Iris pigment epithelial cell (primary cell): ENCODE measurements around the gene PSMA2.

Experiments used
- DNase-seq: peaks from one replicate; pipeline ENCODE4 v3.0.0-alpha.2; 2011; ENCODE audit warnings: low read depth

The PSMA2 gene

DNA sequence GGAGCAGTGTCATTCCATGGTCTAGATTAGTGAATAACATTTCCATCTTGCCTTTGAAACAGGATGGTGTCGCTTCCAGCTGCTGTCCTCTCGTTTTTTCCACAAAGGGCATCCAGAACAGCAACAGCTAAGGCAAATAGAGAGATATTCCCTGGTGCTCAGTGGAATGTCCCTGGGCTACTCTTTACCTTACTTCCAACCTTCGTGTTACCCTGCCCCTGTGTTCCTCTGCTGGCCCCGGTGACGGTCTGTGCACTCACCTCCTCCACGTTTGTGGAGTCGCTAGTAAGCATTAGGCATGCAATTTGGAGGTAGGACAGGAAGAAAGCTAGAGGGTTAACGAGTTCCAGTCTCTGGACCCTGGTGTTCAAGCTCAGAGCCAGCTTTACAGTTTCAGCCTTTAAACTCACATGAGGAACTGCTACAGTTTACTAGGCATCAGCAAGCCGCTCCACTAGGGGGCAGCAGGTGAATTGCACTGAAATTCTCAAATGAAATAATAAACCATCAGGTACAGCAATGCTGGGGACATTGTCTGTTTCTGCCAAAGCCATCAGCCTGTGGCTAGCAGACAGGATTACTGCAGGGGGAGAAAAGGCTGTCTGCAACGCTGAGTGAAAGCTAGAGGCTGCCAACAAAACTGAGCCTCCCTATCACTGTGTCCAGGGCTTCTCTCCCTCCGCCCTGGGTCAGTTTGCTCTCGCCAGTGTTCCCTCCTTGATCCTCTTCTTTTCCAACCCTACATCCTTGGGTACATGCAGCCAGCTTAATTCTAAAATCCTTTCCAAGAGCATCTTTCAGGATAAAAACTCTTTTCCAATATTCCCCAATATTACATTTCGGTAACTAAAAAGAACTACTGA is 9.2 kb upstream of the PSMA2 start:
- peak; percentile 73 for DNase-seq

DNA sequence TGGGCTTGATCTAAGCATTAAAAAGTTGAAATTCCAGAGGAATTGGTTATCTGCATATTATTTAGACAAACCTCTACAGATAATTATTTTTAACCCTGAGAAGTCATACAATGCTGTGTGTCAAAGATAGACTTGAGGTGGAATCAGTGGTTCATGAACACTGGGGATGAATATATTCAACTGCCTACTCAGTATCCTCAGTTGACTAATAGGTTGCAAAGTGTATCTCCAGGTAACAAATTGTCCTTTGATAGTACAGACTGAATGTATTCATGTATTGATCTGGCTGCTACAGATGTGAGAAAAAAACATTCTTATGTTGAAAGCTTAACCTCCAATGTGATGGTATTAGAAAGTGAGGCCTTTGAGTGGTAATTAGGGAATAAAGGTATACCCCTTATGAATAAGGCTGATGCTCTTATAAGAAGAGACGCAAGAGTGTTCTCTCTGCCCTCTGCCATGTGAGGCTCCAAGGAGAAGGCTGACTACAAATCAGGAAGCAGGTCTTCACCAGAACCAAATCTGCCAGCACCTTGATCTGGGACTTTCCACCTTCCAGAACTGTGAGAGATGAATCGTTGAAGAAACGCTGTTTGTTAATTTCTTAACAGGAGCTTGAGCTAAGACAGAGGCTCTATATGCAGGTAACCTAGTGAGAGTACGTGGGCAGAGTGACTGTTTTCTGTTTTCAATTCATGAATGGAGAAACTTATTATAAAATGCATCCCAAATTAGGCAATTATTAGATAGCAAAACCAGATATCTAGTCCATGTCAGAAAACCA is 7.7 kb upstream of the PSMA2 start:
- DNase-seq: no peak

DNA sequence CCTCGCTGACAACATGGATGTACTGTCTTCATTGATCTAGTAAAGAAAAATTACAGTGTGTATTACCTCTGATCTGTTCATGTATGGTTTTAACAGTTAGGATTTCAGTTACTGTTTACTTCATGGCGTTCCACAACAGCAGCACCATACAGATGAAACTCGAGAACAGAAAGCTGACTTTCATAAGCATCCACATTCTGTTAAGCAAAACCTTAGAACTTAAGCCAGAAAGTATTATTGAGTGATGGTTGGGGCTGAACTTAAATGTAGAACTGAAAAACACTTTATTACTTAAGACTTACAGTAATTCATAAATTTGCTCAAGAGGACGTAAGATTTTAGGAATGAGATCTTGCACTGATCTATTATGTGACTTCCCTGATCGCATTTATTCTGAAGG is 3.9 kb upstream of the PSMA2 start:
- no peak for DNase-seq

DNA sequence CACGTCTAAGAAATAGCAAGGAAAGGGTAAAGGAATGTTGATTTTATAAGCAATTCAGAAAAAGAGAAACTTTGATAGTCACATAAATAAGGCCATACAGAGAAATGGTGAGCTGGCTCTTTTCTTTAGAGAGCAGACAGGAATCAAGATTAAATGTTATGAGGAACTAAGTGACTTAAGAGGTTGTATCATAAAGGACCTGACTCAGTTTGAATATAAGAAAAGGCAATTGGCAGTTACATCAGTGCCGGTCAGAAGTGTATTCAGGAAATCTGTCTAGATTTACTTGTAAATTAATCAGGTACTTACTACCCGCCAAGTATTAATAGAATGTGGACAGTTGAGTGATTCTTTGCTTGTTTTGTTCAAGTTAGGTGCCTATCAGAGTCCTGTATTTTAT is 2.3 kb upstream of the PSMA2 start:
- no peak for DNase-seq

DNA sequence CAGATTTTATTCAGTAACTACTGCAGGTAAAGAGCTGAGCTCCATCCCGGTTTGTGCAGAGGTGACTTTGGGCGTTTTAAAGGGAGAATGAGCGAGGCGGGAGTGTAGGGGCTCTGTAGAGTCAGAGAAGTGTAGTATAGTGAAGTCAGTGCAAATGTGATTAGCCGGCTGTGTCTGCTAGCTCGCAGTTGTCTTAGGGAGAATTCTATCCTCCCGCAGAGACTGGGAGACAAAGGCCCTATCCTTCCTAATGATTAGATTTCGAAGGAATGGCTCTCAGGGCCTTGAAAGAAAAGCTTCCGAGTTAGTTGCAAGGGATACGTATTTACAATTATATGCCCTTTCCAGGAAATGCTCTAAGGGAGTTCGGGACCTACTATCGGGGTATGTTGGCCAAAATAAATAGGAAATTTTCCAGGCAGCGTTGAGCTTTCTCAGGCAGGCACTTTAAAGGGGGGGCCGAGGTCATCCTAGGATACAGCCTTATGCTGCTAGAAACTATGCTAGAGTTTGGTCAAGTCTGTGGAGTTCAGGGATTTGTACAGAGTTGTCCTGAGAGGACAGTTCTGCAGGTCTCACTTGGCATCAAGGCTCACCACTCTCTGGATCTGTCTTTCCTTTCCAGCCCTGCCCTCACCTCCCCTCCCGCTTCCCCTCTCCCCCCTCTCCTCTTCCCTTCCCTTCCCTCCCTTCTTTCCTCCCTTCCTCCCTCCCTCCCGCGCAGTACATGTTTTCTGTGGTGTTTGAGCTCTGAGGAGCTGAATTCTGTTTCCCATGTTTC is 1.0 kb upstream of the PSMA2 start:
- no peak for DNase-seq

DNA sequence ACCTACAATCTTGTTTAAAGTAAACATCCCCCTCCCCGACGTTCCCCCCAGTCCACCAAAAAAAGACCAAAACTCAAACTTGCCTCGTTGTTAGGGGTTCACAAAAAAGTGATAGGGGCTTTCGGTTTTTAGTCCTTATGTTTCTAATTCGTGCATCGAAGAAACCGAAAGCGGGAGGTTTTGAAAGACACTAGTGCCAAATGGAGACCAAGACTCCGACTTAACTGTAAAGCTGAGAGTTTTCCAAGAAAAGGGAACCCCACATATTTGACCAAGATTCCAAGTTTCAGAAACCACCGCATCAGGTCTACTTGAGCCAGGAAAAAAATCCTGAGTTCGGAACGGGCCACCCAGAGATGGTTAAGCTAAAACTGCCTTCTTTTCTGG is 534 bp downstream of the PSMA2 start:
- DNase-seq: no peak

DNA sequence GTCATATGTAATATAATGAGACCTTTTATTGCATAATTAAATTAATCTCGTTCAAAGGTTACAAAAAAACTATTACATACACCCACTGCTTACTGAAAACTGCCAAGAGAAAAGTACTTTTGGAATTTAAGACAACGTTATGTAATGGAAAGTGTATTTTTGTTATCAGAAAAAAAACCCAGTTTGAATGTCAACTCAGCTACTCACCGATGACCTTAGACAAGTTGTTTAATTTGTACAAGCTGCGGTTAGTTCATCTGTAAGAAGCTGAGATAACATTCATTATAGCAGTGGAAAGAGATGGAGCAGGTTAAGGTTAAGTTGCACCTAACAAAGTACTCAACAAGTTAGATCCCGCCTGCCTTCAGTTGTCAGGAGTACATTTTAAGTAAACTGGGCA is 1.1 kb downstream of the PSMA2 start:
- peak; percentile 67 for DNase-seq

DNA sequence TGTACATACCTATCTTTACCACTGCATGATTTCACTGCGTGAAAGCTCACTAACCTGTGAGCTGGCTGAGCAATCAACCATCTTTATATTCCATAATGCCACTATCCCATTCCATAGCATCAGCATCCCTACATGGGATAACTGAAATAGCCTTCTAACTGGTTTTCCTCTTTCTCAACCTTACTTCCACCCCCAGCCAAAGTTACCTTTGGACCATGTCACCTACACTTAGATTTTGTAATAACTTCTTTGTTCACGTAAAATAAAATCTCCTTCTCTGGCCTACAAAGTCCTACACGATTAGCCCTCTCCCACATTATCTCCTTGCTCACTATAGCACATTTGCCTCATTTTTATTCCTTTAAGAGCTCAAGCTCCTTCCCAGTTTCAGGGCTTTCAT is 2.5 kb downstream of the PSMA2 start:
- no peak for DNase-seq

DNA sequence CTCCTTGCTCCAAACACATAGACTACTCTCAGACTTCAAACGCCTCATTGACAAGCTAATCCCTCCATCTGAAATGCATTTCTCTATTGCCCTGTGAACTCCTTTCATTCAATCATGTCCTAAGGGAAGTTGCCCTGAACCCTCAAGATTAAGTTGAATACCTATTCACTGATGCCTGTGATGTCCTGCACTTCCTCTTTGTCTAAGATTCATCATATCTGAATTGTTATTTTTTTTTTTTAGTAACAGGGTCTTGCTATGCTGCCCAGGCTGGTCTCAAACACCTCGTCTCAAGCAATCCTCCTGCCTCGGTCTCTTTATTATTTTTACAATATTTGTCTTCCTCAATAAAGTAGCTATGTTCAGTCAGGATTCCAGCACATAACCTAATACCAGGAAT is 3.2 kb downstream of the PSMA2 start:
- DNase-seq: no peak

DNA sequence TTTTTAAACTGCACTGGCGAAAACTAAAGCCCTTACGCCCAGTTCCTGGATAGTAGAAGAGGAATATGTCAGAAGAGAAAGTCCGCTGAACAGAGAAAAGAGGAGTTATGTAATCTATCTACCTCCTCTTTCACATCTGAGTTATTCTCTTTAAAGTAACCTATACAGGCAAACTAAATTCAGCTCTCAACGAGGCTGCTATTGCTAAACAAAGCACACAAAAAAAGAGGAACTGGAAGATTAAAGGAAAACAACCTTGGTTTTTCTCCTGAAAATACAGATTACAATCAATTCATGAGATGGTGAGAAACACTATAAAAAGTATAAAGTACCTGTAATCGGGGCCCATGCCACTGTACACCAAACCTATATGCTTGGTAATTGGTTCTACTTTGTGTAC is 5.8 kb downstream of the PSMA2 start:
- no peak for DNase-seq

DNA sequence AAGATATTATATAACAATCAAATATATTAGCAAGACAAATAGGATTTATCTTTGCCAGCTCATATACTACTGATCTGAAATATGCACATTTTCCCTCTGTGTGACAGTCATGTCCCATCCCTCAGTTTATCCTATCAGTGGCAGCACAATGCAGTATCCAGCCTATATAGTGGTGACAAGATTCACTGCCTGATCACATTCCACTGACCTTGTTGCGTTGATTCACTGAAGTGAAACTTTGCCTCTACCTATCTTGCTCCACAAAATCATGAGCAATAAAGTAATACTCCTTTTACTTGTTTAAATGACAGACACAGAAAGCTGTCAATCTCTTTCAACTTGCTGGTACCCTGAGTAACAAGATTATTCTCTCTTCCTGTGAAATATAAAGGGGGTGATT is 6.3 kb downstream of the PSMA2 start:
- DNase-seq: no peak

DNA sequence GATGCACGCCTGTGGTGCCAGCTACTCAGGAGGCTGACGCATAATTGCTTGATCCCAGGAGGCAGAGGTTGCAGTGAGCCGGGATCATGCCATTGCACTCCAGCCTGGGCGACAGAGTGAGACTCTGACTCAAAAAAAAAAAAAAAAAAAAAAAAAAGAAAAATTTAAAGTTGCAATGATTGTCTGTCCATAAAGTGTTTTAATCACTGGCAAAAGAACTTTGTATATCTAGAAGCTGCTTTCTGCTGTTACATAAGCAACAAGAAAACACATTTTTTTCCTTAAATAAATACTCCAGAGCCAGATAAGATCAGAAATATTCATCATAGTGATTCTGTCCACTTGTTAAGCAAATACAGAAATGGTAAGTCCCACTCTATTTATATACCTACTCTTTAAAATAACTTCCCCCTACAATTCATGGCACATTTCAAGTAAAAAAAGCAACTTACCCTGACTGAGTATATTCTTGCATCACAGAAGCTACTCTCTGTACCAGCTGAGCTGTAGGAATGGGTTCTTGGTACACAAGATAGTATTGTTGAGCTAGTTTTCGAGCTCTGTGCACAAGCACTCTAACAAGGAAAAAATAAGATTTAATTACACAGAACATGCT is 7.6 kb downstream of the PSMA2 start:
- DNase-seq: no peak

DNA sequence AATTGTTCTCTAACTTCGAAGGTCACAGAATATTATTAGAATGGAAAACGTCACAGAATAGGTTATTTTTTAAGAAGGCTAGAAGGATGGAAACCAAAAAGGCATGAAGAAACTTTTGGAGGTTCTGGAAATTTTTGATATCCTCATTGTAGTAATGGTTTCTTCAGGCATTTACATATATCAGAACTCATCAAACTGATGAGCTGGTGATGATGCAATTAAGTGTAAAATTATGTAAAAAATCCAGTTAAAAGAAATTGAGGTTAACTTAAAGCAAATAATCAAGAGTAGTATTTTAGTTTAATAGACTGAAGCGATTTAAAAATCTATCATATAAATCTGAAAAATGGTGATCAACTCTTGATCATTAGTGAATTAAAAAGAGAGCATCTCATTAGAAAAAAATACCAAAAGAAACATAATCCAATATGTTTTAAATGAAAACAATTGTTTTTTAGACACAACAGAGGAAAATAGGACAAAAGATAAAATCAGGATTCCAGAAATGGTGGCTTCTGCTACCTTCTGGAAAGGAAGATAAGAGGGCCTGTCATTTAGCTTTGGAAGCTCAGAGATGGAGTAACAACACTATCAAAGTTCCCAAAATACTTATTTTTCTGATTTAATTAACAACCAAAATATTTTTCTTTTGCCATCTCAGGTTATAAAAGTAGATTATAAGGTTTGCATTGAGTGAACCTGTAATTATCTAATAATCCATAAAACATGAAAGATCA is 9.8 kb downstream of the PSMA2 start:
- DNase-seq: no peak

DNA sequence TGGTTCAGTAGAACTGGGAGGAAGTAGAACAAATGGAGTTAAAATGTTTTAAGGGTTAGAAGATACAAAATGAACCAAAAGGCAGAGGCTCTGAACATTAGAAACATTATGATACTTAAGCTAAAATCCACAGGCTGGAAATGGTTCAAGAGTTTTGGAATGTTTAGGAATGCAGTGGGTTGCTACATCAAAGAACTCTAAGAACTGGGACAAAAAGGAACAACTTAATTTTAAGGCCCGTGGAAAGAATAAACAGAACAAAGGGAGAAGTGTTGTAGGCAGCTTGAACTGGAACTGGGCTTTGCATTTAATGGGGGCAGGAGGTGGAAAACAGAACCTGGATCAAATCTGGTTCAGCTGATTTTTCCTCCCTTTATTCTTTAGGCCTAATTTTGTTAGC is 16.6 kb downstream of the PSMA2 start:
- DNase-seq: no peak

DNA sequence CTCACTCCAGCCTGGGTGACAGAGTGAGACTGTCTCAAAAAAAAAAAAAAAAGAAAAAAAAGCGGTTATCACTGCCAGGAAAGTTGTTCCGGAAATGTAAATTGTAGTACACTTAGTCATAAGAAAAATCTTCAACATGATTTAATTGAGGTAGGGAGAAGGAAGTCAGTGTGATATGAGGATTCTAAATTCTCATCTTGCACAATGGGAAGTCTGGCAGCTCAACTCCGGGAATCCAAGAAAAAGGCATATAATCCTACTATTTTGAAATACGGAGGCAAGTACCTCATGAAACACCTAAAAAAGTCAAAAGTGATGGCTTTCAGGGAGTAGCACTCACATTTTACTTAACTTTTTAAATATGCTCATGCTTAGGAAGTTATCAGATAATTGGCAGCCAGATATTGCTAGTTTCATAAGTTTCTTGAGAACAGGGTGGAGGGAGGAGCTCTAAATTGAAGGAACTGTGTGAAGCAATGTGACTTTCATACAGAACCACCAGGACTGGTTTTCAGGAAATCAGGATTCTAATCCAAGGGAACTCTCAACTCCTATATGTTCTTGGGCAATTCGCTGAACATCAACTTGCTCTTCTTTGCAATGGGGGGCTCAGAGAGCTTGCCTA is 17.4 kb downstream of the PSMA2 start:
- peak; percentile 78 for DNase-seq

DNA sequence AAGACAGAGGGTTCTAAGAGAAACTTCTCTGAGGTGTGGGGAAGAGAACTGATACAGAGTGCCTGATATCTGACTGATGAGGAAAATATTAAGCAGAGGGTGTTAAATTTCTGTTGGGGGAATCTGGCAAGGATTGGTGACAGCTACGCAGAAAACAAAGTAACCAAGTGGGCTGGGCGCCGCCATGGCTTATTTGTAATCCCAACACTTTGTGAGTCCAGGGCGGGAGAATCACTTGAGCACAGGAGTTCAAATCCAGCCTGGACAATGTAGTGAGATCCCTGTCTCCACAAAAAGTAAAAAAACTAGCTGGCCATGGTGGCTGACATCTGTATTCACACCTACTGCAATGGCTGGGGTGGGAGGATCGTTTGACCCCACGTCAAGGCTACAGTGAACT is 18.0 kb downstream of the PSMA2 start:
- DNase-seq: no peak

DNA sequence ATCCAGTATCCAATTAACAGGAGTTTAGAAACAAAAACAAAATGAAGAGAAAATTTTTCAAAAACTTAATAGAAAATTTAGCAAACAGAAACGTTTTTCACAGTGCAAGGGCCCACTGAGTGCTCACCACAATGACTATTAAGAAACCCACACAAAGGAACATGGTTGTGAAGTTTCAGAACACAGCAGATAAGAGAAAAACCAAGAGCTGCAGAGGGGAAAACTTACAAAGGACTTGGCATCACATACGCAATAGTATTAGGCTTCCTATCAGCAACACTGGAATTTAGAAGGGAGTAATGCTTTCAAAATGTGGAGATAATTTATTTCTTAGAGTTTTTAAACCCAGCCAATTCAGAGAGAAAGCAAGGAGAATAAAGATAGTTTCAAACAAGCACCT is 18.4 kb downstream of the PSMA2 start:
- peak; percentile 71 for DNase-seq

DNA sequence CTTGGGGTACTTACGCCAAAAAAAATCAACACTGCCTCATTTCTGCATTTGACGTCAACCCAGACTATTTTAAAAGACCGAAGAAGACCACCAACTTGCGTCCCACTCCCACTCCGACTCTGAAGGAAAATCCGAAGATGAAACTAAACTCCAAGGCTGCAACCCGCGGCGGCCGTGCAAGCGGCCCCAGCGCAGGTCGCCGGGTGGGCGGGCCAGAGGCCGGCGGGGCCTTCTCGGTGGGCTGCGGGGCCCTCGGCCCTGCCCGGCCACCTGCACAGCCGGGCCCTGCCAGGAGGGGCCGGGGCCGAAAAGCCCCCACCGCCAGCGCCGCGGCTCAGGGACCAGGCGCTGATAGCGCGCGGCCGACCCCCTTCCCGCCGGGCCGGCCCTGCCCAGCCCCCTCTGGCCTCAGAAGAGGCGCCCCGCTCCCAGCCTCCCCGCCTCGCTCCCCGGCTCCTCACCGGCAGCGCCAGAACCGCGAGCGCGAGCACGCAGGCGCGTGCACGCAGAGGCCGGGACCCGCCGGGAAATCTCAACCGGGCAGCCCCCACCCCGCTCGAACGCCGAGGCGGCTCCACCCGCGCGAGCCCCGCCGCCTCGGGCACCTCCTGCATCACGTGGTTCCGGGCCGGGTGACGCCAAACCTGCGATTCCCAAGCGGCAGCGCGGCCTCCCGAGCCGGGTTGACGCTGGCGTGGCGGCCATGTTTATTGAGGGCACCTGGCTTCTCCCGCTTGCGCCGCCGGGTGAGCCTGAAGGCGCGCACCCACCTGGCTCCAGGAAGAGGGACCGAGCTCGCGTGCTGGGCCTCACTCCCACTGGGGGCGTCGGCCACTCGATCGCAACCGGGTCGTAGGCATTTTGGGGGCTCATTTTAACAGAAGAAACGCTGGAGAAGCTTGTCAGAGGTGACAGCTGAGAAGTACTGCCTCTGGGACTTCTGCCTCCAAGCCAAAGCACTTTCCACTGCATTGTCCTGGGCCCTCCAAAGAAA is 20.2 kb downstream of the PSMA2 start, which contains the start of gene C7orf25:
C7orf25 (minus strand) TSS at position 617 of the 994 bp plus-strand sequence. CDS start 1,170 bp downstream, outside the sequence.
- peak; percentile 93 for DNase-seq

DNA sequence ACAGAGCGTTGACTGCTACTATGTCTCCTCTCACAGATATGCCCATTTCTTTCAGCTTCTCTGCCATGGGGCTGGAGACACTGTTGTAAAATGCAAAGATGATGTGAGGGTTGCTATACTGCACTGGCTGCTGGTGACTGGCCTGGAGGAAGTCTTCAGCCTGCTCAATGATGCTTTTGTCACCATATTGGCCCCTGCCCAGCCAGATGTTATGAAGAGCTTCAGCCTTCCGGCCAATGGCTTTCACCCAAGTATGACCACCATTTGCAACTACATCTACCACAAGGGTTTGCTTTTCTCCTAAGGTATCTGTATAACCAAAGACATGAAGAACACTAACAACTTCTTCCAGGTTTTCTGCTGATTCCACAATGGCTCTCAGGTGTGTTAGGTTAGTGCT is 21.7 kb downstream of the PSMA2 start:
- no peak for DNase-seq

DNA sequence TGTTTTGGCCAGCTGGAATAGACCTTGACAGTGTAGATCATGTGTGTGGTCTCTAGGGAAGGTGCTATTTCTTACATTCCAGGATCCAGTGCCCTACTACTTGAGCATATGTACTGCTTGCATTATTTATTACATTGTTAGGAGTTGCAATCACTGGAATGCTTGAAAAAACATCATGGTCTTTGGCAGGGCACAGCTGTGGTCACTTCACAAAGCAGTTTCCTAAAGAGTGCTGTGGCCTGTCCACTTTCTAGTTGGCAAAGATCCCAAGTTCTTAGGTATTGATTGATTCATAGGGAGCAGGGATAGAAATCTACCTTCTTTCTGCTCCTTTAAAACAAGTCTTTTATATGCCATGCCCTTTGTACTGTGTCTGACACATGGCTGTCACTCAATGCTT is 24.7 kb downstream of the PSMA2 start:
- DNase-seq: no peak
